ENCODE data around the gene CDC25C.

- TF ChIP-seq CTCF (conservative IDR thresholded peaks at IDR 0.05; ENCODE audit: low read length) (no peak), EZH2phosphoT487 (IDR thresholded peaks at IDR 0.05; ENCODE audit: borderline replicate concordance) (no peak)
These were observed 13.5 kb upstream of the CDC25C start for GRCh38 chr5:138344887-138345622.
